Loucy (cell line): ENCODE measurements around the gene SDK1.

ENCODE experiments used
- H2AFZ ChIP-seq: fragments of 200-600 bp; sonication (generic); 2 replicates; pipeline ENCODE4 v1.6.0; 2016; ENCODE audit warnings: antibody characterized with exemption, mild to moderate bottlenecking, low read length, moderate library complexity
- H3F3A ChIP-seq: fragments of 200-600 bp; 2 replicates; pipeline ENCODE4 v1.6.0; 2016; ENCODE audit warnings: antibody characterized with exemption, low read depth, mild to moderate bottlenecking
- H3K27me3 ChIP-seq: fragments of 200-600 bp; sonication (generic); 2 replicates; pipeline ENCODE4 v1.6.1; 2014; ENCODE audit warnings: low read length, mild to moderate bottlenecking; ENCODE audit not compliant: insufficient read depth, poor library complexity, severe bottlenecking
- H3K36me3 ChIP-seq: fragments of 200-600 bp; sonication (generic); 2 replicates; pipeline ENCODE4 v1.6.1; 2016; ENCODE audit warnings: low read length; ENCODE audit not compliant: insufficient read depth
- H3K4me1 ChIP-seq: fragments of 200-600 bp; sonication (generic); 2 replicates; pipeline ENCODE4 v1.5.1; 2014; ENCODE audit warnings: low read length, mild to moderate bottlenecking; ENCODE audit not compliant: insufficient read depth, poor library complexity, severe bottlenecking
- H3K4me2 ChIP-seq: fragments of 200-600 bp; sonication (generic); 2 replicates; pipeline ENCODE4 v1.6.0; 2014; ENCODE audit warnings: antibody characterized with exemption, low read length, low read depth, mild to moderate bottlenecking; ENCODE audit not compliant: poor library complexity, severe bottlenecking
- H3K4me3 ChIP-seq: fragments of 200-600 bp; sonication (generic); 2 replicates; pipeline ENCODE4 v1.5.1; 2014; ENCODE audit warnings: low read length, mild to moderate bottlenecking, mixed read lengths; ENCODE audit not compliant: poor library complexity, severe bottlenecking
- H3K79me2 ChIP-seq: fragments of 200-600 bp; sonication (generic); 2 replicates; pipeline ENCODE4 v1.6.1; 2014; ENCODE audit warnings: low read length; ENCODE audit not compliant: insufficient read depth
- H3K9ac ChIP-seq: fragments of 200-600 bp; sonication (generic); 2 replicates; pipeline ENCODE4 v1.6.0; 2014; ENCODE audit warnings: mild to moderate bottlenecking, low read depth, low read length, moderate library complexity; ENCODE audit not compliant: poor library complexity, severe bottlenecking
- H3K9me2 ChIP-seq: fragments of 200-600 bp; sonication (generic); replicated peaks from 2 replicates; pipeline ENCODE4 v1.6.1; 2016; ENCODE audit warnings: low read depth, low read length, mixed read lengths
- H3K9me3 ChIP-seq: fragments of 200-600 bp; sonication (generic); 2 replicates; pipeline ENCODE4 v1.6.1; 2014; ENCODE audit warnings: mild to moderate bottlenecking, antibody characterized with exemption, low read length, low read depth; ENCODE audit not compliant: insufficient read depth
- H4K20me1 ChIP-seq: fragments of 200-600 bp; sonication (generic); 2 replicates; pipeline ENCODE4 v1.6.0; 2014; ENCODE audit warnings: antibody characterized with exemption, low read length, mild to moderate bottlenecking; ENCODE audit not compliant: insufficient read depth, poor library complexity, severe bottlenecking
- CTCF ChIP-seq: fragments of 200-600 bp; sonication (generic); conservative IDR thresholded peaks from 2 replicates; pipeline ENCODE4 v1.5.1; 2014; ENCODE audit warnings: mild to moderate bottlenecking, antibody characterized with exemption, low read length
- EZH2phosphoT487 ChIP-seq: fragments of 200-600 bp; IDR thresholded peaks from 2 replicates; pipeline ENCODE4 v1.6.1; 2018; ENCODE audit warnings: antibody characterized with exemption, mild to moderate bottlenecking, moderate library complexity, borderline replicate concordance

SDK1 gene

DNA sequence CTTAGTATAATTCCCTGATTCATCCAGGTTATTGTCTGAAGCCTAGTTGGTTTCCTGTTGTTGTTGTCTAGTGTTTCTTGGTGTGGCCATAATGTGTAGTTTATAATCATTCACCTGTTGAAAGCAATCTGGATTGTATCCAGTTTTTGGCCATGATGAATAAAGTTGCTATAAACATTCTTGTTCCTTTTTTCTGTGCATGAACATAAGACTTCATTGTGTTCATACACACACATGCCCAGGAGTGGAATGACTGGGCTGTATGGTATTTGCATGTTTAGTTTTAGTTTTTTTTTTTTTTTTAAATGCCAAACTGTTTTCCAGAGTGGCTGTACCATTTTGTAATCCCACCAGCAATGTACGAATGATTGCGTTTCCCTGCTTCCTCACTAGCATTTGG lies 349.8 kb downstream of the SDK1 start:
- no peak overlapping the region for H3K4me2 ChIP-seq
- H3F3A ChIP-seq: no peaks in the 10 kb centered on the region
- TF ChIP-seq EZH2phosphoT487: no peak
- TF ChIP-seq CTCF: no peak
- no peaks in the 10 kb centered on the region for H3K9me2 ChIP-seq
- H3K4me3 ChIP-seq: no peak overlapping the region
- H3K9me3 ChIP-seq: no peaks in the 10 kb centered on the region
- H2AFZ ChIP-seq: no peak overlapping the region
- no peaks in the 10 kb centered on the region for H3K79me2 ChIP-seq
- H3K4me1 ChIP-seq: no peaks in the 10 kb centered on the region
- H3K27me3 ChIP-seq: no peaks in the 10 kb centered on the region
- H3K36me3 ChIP-seq: no peaks in the 10 kb centered on the region
- no peak overlapping the region for H3K9ac ChIP-seq
- no peaks in the 10 kb centered on the region for H4K20me1 ChIP-seq

DNA sequence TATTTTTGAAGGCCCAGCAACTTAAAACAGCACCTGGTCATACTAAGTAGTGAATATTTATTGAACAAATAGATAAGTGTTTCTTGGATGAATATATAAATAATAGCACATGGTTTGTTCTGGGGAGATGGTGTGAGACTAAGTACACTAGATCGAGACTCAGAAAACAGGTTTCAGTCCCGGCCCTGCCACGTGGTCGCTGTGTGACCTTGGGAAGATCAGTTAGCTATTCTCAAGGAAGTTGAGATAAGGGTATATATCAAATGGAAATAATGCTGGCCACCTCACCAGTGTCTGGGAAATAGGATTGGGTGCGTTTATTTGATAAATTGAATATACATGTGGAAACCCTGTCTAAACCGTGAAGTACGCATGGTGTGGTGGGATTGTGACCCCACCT lies 354.6 kb downstream of the SDK1 start:
- Histone ChIP-seq H3K4me3 (no peak overlapping the region), H3K9ac (no peak overlapping the region), H3K27me3 (no peaks in the 10 kb centered on the region), H3K4me2 (no peak overlapping the region), H4K20me1 (no peaks in the 10 kb centered on the region), H3F3A (no peaks in the 10 kb centered on the region), H3K79me2 (no peaks in the 10 kb centered on the region), H3K4me1 (no peaks in the 10 kb centered on the region), H2AFZ (no peak overlapping the region), H3K9me3 (no peaks in the 10 kb centered on the region), H3K36me3 (no peaks in the 10 kb centered on the region), H3K9me2 (no peaks in the 10 kb centered on the region)
- TF ChIP-seq EZH2phosphoT487: no peak
- no peak for TF ChIP-seq CTCF

GRCh38 chr7:3657206-3657605 lies 356.2 kb downstream of the SDK1 start:
- H3K9me2 ChIP-seq: no peaks in the 10 kb centered on the region
- no peaks in the 10 kb centered on the region for H3K9me3 ChIP-seq
- no peaks in the 10 kb centered on the region for H3K27me3 ChIP-seq
- H3K9ac ChIP-seq: no peak overlapping the region
- H3K36me3 ChIP-seq: no peaks in the 10 kb centered on the region
- H3K4me3 ChIP-seq: no peak overlapping the region
- no peak overlapping the region for H3K4me2 ChIP-seq
- no peak for TF ChIP-seq CTCF
- H2AFZ ChIP-seq: no peak overlapping the region
- H3K79me2 ChIP-seq: no peaks in the 10 kb centered on the region
- H4K20me1 ChIP-seq: no peaks in the 10 kb centered on the region
- no peaks in the 10 kb centered on the region for H3K4me1 ChIP-seq
- H3F3A ChIP-seq: no peaks in the 10 kb centered on the region
